Left lobe of liver (tissue), 2 donors: ENCODE data around the gene POLR3K. TPM values are rescaled to one million over a fixed set of nuclear protein-coding genes. Genes with fewer than 3 reads are reported as not detected.
"Not testable (repeated sequence)": the region's sequence is repeated elsewhere in the genome, so short reads cannot be mapped to it uniquely, and the experiment has no call there.

Experiments
- ATAC-seq: fragments of 200-7000 bp; cut with Tn5 transposase; one replicate; pipeline ENCODE4 v1.9.1; 2020; ENCODE audit warnings: mild to moderate bottlenecking, moderate library complexity
- DNase-seq: peaks from one replicate; pipeline ENCODE4 v3.0.0-alpha.2; 2020; ENCODE audit warnings: low spot score
- total RNA-seq: library from RNA; stranded (reverse); gene quantifications from one replicate; pipeline ENCODE4 v1.2.1, GENCODE V29; 2021
- donor health status: DM: no; HTN: no; CAD: no; lungs with moderate emphysema.
- donor health status: DM: no; HTN: yes; CAD: no.

The POLR3K gene
- total RNA-seq, 1 donor from 2014 or later = 5.1 TPM

DNA sequence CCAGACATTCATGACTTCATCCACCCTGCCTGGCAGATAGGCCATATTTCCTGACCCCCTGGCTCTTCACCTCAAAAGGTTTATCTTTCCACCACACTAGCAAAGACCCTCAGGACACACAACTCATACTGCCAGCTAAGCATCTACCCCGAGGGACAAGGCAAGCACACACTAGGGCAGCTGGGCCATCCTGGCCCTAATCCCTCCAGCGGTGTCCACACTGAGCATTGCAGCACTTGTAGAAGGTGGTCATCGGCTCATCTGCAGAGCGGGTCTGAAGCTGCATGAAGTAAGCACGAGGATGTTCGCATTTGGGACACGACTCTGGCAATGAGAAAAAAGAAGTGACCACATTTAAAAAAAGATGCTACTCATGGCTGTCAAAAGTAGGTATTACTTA is 6.2 kb downstream of the POLR3K start:
- ATAC-seq = no peak
- DNase-seq = no peak

DNA sequence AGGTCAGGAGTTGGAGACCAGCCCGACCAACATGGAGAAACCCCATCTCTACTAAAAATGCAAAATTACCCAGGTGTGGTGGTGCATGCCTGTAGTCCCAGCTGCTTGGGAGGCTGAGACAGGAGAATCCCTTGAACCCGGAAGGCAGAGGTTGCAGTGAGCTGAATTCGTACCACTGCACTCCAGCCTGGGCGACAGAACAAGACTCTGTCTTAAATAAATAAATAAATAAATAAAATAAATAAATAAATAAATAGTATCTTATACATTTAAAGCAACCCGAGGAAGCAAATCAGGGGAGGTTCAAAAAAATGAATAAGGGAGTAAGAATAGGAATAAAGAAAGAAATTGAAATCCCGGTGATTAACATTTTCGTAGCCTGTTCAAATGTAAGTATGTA is 6.9 kb downstream of the POLR3K start:
- DNase-seq, ATAC-seq: not testable (repeated sequence)

DNA sequence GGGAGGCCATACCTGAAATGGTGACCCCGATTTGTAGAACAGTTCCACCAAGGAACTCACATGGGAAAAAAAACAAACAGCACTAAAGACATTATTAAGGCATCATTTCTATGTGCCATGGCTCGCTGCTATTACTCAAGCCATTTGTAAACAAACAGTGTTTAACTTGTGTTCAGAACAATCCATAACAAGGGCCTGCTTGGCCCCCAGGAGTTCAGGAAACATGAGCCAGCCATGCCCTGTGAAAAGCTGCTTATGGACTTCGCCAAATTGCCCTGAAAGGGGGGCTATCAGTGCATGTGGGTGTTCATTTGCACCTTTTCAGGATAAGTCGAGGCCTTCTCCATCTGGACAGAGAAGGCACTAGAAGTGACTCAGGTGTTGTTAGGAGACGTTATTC is 8.0 kb downstream of the POLR3K start:
- DNase-seq (no peak), ATAC-seq (peak; percentile 85)

DNA sequence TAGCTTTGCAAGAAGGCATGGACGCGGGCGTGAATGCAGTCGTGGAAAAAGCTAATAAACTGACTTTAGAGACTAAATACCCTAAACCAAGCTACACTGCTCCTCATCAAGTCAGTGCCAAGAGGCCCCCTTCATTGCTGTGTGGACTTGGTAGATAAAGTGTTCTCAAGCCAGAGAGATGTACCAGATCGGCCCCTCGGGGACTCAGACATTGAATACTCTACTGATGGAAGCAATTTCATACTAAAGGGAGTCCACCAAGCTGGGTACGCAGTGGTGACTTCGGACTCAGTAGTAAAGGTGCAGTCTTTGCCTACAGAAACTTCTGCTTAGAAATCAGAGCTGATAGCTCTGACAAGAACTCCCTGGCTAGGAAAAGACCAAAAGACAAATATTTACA is 8.8 kb downstream of the POLR3K start:
- DNase-seq (no peak), ATAC-seq (no peak)

- ATAC-seq = no peak
- DNase-seq = no peak
Observed at GRCh38 chr16:43294-43693, 10.1 kb downstream of the POLR3K start.

- DNase-seq (no peak), ATAC-seq (no peak)
Observed at GRCh38 chr16:42691-43090, 10.7 kb downstream of the POLR3K start.

GRCh38 chr16:42069-42457 is 11.3 kb downstream of the POLR3K start:
- no peak for ATAC-seq
- DNase-seq = no peak

DNA sequence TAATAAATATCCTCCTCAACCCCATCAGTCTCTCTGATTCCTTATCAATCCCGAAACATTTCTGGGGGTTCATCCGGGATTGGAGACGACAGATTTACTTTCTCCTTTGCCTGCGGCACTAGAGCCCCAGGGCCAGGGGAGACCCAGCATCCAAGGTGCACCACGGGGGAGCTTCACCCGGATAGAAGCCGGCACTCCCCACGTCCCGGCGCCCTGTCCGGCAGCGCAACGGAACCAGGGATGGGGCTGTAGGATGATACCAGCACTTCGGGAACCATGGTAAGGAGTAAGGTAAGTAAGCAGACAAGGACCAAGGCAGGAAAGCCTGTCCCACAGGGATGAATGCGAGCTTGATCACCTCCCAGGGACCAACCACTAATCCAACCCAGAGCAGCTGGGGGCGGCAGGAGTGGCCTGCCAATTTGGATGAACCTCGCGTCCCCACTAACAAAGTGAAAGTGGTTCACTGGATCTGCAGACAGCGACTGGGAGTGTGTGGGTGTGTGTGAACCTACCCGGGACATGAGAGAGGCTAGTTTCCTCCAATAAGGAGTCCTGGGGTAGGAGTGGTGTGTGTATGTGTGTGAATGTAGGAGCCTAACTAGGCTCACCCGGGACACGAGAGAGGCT is 11.9 kb downstream of the POLR3K start:
- no peak for DNase-seq
- ATAC-seq = peak; percentile 8

DNA sequence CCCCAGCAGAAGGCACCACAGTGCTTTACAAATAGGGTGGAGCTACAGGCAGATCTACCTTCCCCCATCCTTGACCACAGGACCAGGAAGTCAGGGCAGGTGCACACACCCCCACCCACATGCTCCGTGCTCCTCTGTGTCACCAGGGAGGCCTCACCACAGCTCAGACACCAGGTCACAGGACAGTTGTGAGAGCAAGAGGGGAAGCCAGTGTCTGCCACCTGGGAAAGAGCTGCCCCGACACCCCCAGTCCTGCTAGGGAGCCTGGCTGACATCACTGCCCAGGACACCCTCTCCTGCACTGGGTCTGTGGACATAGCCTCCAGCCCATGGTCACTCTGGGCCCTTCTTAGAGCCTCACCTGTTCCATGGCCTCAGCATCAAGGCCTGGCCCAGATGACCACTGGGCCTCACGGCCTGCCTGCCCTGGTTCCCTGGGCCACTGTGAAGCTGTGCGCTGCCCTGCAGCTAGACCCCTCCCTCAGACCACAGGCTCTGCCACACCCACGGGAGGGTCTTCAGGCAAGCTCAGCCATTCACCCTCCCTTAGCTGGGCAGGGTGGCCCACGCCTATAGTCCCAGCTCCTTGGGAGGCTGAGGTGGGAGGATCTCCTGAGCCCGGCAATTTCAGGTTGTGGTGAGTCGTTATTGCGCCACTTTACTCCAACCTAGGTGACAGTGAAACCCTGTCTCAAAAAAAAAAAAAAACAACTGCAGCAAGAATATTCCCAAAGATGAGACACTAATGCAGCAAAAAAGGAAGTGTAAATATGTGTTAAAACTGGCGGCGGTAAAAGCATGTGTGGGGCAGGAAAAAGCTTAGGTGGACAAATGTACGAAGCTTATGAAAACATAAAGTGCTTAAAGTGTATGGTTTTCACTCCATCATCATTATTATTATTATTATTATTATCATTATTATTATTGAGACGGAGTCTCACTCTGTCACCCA is 14.2 kb downstream of the POLR3K start:
- ATAC-seq = peak; percentile 27
- no peak for DNase-seq

- not testable (repeated sequence) for DNase-seq, ATAC-seq
Observed at GRCh38 chr16:38206-38605, 15.2 kb downstream of the POLR3K start.

DNA sequence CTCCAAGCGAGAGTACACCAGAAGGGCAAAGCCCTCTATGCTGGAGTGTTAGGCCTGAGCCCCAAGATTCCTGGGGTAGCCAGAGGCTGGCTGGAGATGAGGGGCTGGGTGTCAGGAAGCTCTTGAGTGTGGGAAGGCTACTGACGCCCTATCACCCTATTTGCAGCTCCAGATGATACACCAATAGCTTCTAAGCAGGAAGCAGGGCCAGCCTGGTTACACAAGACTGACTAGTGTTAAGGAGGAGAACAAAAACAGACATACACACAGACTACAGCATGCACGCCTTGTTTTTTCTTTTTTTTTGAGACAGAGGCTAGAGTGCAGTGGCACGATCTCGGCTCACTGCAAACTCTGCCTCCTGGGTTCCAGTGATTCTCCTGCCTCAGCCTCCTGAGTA is 15.9 kb downstream of the POLR3K start:
- no peak for DNase-seq
- ATAC-seq = no peak

GRCh38 chr16:36336-36984 is 16.9 kb downstream of the POLR3K start:
- no peak for DNase-seq
- no peak for ATAC-seq

DNA sequence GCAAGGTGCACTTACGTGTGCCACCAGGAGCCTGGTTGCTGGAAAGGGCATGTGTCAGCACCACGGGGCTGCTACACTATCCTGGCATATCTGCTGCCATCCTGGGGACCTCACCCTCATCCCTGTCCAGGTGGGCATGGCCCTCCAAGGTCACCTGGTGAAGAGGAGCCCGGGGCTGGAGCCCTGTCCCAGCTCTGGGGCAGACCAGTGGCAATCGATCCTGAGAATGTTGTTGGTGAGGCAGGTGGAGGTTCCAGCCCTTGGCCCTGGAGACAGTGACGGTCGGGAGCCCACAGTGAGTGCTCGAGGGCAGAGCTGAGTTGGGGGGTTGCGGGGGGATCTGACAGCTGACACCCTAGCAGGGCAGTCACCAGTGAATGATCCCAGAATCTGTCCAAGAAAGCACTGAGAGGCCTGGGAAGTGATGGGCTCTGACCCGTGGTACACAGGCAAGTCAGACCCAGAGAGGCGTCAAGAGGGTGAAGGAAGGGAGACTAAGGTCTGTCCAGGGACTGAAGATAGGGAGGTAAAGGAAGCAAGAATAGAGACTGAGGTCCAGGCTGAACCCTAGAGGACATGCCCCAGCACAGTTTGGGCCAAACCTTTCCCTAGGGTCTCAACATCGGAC is 17.6 kb downstream of the POLR3K start:
- no peak for ATAC-seq
- no peak for DNase-seq

DNA sequence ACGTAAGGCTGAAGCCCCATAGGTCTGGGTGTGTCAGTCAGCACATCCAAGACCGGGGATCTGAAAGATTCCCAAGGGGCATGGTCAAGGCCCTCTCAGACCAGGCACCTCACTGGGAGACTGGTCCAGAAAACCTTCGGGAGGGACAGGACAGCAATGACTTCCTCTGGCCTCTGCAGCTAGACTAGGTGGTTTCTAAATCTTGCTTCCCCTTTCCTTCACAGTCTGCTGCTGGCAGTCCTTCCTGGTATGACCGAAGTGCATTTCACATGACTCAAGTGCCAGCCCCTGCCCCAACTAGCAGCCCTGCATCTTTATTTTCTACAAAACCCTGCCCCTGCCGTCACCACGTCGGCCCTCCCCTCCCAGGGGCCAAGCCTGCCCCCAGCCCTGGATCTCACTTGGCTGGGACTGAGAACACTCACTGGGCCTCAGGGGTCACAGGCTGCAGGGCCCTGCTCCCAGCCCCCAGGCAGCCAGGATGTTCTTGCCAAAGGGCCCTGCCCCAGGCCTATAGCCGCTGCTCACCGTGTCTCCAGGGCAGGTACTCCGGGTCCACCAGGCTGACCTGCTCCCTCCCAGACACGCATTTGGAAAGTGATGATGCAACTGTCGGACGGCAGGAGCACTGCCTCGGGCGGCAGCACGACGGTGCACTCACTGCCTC is 18.3 kb downstream of the POLR3K start:
- peak; percentile 43 for ATAC-seq
- DNase-seq = no peak

- DNase-seq = no peak
- no peak for ATAC-seq
Observed at GRCh38 chr16:34648-34987, 18.8 kb downstream of the POLR3K start.

DNA sequence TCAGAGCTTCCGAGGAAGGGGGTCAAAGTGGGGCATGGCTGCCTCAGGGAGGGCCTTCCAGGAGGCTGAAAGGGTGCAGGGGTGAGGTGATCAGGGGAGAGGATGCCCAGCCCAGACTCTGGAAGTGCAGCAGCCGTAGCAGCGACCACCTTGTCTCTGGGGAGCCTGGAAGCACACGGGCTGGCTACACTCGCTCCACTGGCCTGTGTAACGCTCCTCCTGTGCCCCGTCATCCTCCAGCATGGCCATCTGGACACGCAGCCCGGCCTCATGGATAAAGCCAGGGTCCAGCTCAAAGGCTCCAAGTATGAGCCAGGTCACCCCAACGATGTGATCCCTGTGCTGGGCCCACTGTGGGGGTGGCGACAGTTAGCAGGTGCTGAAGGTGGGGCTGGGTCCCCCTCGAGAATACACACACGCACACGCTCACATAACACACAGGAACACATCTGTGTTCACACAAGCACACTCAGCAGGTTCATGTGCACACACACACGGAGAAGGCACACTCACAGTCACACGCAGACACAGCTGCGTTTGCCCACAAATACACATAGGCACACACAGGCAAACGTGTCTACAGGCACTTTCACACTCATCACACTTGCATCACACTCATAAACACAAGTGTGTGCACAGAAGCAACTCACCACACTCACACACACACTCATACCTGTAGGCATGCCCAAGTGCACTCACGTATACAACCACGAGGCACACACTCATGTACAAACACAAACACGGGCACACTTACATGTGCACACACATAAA is 19.3 kb downstream of the POLR3K start:
- DNase-seq = no peak
- ATAC-seq = no peak

GRCh38 chr16:33154-33876 is 20.1 kb downstream of the POLR3K start:
- not testable (repeated sequence) for ATAC-seq, DNase-seq

- ATAC-seq, DNase-seq: not testable (repeated sequence)
Observed at GRCh38 chr16:30627-31026, 22.8 kb downstream of the POLR3K start.

DNA sequence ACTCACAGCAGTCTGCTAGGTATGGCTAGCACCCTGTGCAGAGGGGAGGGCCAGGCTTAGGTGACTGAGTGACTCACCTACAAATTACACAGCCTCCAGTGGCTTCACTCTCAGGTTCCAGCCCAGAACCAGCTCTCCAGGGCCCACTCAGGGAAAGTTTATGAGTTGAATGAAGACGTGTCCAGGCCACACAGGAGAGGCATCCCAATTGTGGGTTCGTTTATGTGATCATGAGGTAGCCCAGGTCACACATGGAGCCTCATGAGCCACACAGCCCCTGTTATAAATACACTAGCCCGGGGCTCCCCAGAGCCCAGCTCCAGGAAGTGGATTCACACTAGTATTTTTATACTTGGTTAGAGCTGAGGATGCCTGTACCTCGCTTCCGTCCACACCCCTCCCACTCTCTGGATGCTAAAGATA is 27.5 kb downstream of the POLR3K start:
- not testable (repeated sequence) for ATAC-seq

More for the DNA sequence above, 27.5 kb downstream of the POLR3K start:
- not testable (repeated sequence) for DNase-seq
